ENCODE results near the gene C12orf50.

- TF ChIP-seq POLR2A (IDR thresholded peaks at IDR 0.05) (no peak), CTCF (IDR thresholded peaks at IDR 0.05) (no peak)
Observed at GRCh38 chr12:88011755-88012154, 17.4 kb downstream of the C12orf50 start.

Data from thyroid gland (tissue), 4 donors.